Liver (tissue), 9 donors: ENCODE results near the gene PMM2. TPM values are rescaled to one million over a fixed set of nuclear protein-coding genes. Genes with fewer than 3 reads are reported as not detected.
A peak's percentile ranks its signal among the peaks of the same experiment; 100 is the strongest.

ENCODE experiments used
- DNase-seq: peaks from one replicate; pipeline ENCODE4 v3.0.0-alpha.2; 2017; ENCODE audit warnings: low spot score
- H3K27ac ChIP-seq, 2 donors: one replicate each; pipeline ENCODE4 v1.7.0; 2013; ENCODE audit warnings: inconsistent platforms in 2 of 2, low read length in 2 of 2, control low read depth in 1 of 2, low read depth in 1 of 2, mild to moderate bottlenecking in 1 of 2
- H3K27me3 ChIP-seq, 4 donors: one replicate each; pipeline versions ENCODE4 v1.6.1 to v1.7.0; 2013; ENCODE audit warnings: low read length in 3 of 4, inconsistent platforms in 1 of 4, mild to moderate bottlenecking in 1 of 4, moderate library complexity in 1 of 4; ENCODE audit not compliant: control insufficient read depth in 4 of 4, insufficient read depth in 4 of 4
- H3K36me3 ChIP-seq, 4 donors: one replicate each; pipeline versions ENCODE4 v1.6.1 to v1.7.0; 2013; ENCODE audit warnings: low read length in 3 of 4, mild to moderate bottlenecking in 3 of 4, low read depth in 1 of 4, moderate library complexity in 1 of 4; ENCODE audit not compliant: control insufficient read depth in 4 of 4, insufficient read depth in 3 of 4
- H3K4me1 ChIP-seq, 4 donors: one replicate each; pipeline versions ENCODE4 v1.6.1 to v1.7.0; 2013; ENCODE audit warnings: low read length in 3 of 4, mild to moderate bottlenecking in 3 of 4, moderate library complexity in 1 of 4; ENCODE audit not compliant: control insufficient read depth in 4 of 4, insufficient read depth in 4 of 4
- H3K4me3 ChIP-seq, 3 donors: one replicate each; pipeline versions ENCODE4 v1.6.1 to v1.7.0; 2013; ENCODE audit warnings: low read length in 3 of 3, control low read depth in 1 of 3, low read depth in 1 of 3, mild to moderate bottlenecking in 1 of 3
- H3K9ac ChIP-seq, 2 donors: one replicate each; pipeline ENCODE4 v1.7.0; 2013; ENCODE audit warnings: low read length in 2 of 2, mild to moderate bottlenecking in 2 of 2, moderate library complexity in 2 of 2, control low read depth in 1 of 2, low read depth in 1 of 2
- H3K9me3 ChIP-seq, 4 donors: one replicate each; pipeline versions ENCODE4 v1.6.1 to v1.7.0; 2013; ENCODE audit warnings: low read length in 3 of 4; ENCODE audit not compliant: control insufficient read depth in 4 of 4
- CTCF ChIP-seq: fragments of 150-350 bp; IDR thresholded peaks from 2 replicates; pipeline ENCODE4 v1.5.1; 2017; ENCODE audit warnings: improper control_type of control experiment, low read depth, low read length; ENCODE audit not compliant: missing input control
- EGR1 ChIP-seq, 2 donors: IDR thresholded peaks; 2 replicates each; pipeline ENCODE4 v1.6.1; 2016 to 2018; ENCODE audit warnings: antibody characterized with exemption in 2 of 2, low read depth in 2 of 2
- FOXA1 ChIP-seq: IDR thresholded peaks from 2 replicates; pipeline ENCODE4 v1.6.1; 2016; ENCODE audit warnings: antibody characterized with exemption
- FOXA2 ChIP-seq: IDR thresholded peaks from 2 replicates; pipeline ENCODE4 v1.6.1; 2016; ENCODE audit warnings: antibody characterized with exemption
- GABPA ChIP-seq, 2 donors: IDR thresholded peaks in 1 of 2; conservative IDR thresholded peaks in 1 of 2; 2 replicates each; pipeline ENCODE4 v1.6.1; 2016; ENCODE audit warnings: antibody characterized with exemption in 2 of 2, mild to moderate bottlenecking in 1 of 2, moderate library complexity in 1 of 2
- HNF4A ChIP-seq, 2 donors: conservative IDR thresholded peaks; 2 replicates each; pipeline ENCODE4 v1.6.1; 2016; ENCODE audit warnings: antibody characterized with exemption in 2 of 2, mild to moderate bottlenecking in 2 of 2
- HNF4G ChIP-seq: IDR thresholded peaks from 2 replicates; pipeline ENCODE4 v1.6.1; 2016; ENCODE audit warnings: antibody characterized with exemption
- JUND ChIP-seq, 2 donors: IDR thresholded peaks; 2 replicates each; pipeline ENCODE4 v1.6.1; 2016; ENCODE audit warnings: antibody characterized with exemption in 2 of 2
- NR2F2 ChIP-seq: IDR thresholded peaks from 2 replicates; pipeline ENCODE4 v1.6.1; 2016; ENCODE audit warnings: antibody characterized with exemption
- RAD21 ChIP-seq, 2 donors: IDR thresholded peaks; 2 replicates each; pipeline ENCODE4 v1.6.1; 2016; ENCODE audit warnings: antibody characterized with exemption in 2 of 2, mild to moderate bottlenecking in 2 of 2
- REST ChIP-seq: IDR thresholded peaks from 2 replicates; pipeline ENCODE4 v1.6.1; 2016; ENCODE audit warnings: antibody characterized with exemption, mild to moderate bottlenecking
- RXRA ChIP-seq, 2 donors: IDR thresholded peaks; 2 replicates each; pipeline ENCODE4 v1.6.1; 2017 to 2018; ENCODE audit warnings: antibody characterized with exemption in 2 of 2, mild to moderate bottlenecking in 1 of 2
- SP1 ChIP-seq: IDR thresholded peaks from 2 replicates; pipeline ENCODE4 v1.6.1; 2018; ENCODE audit warnings: antibody characterized with exemption, mild to moderate bottlenecking
- TAF1 ChIP-seq: conservative IDR thresholded peaks from 2 replicates; pipeline ENCODE4 v1.6.1; 2016; ENCODE audit warnings: antibody characterized with exemption, mild to moderate bottlenecking
- YY1 ChIP-seq: IDR thresholded peaks from 2 replicates; pipeline ENCODE4 v1.6.1; 2016; ENCODE audit warnings: antibody characterized with exemption, mild to moderate bottlenecking
- WGBS: extraction: QIAGEN DNeasy Blood & Tissue Kit; methylation state at CpG from one replicate; pipeline ENCODE4 v1.1.7; 2013; 5-methylcytosine and 5-hydroxymethylcytosine counted together
- polyA plus RNA-seq, 2 donors: library from polyadenylated mRNA; stranded (reverse) in 1 of 2; unstranded in 1 of 2; fragments of 200-250 nt in 1 of 2; fragments of >200 nt in 1 of 2; fragmentation: Nextera tagmentation in 1 of 2; extraction: Ambion mirVana in 1 of 2; gene quantifications; one replicate each; pipeline versions ENCODE4 v1.2.1 to v1.2.3, GENCODE V29; 2013 to 2015
- total RNA-seq, 2 donors: library from RNA; depleted of rRNA; stranded (reverse); fragments of >200 nt; gene quantifications; one replicate each; pipeline ENCODE4 v1.2.3, GENCODE V29; 2014
- donor health status: healthy.
- donor health status: healthy.
- donor health status: healthy.
- donor health status: healthy.
- donor health status: healthy.

Gene PMM2
- total and polyA plus RNA-seq, 4 donors, result 6.8 to 38.9 (median 30.0) TPM

- no peak for TF ChIP-seq REST
- no peak for TF ChIP-seq GABPA (IDR thresholded peaks at IDR 0.05 in 1 of 2, conservative IDR thresholded peaks at IDR 0.05 in 1 of 2)
- no peak for TF ChIP-seq FOXA2
- TF ChIP-seq RAD21 (IDR thresholded peaks at IDR 0.05), result no peak
- TF ChIP-seq HNF4A (conservative IDR thresholded peaks at IDR 0.05), result no peak
- TF ChIP-seq HNF4G, result no peak
- no peak for TF ChIP-seq JUND (IDR thresholded peaks at IDR 0.05)
- TF ChIP-seq TAF1, result no peak
- no peak for TF ChIP-seq FOXA1
- TF ChIP-seq YY1, result no peak
- TF ChIP-seq SP1, result no peak
- no peak for TF ChIP-seq RXRA (IDR thresholded peaks at IDR 0.05)
- no peak for TF ChIP-seq EGR1 (IDR thresholded peaks at IDR 0.05; ENCODE audit: low read depth in 2 of 2)
- TF ChIP-seq NR2F2, result no peak
- no peak for TF ChIP-seq CTCF
- H3K9me3 ChIP-seq, result no peaks in the 10 kb centered on the region
- 94% methylated on average over 9 of the region's 9 CpGs for WGBS
- no peak for DNase-seq
- H3K27me3 ChIP-seq, result no peaks in the 10 kb centered on the region
- H3K4me3 ChIP-seq, result no peak overlapping the region
- peaks cover 10 to 39% (median 21%) of the 10 kb centered on the region in 4 donors for H3K36me3 ChIP-seq
- no peak overlapping the region for H3K9ac ChIP-seq
- H3K27ac ChIP-seq, result no peak overlapping the region
- H3K4me1 ChIP-seq, result peaks cover 14 to 29% (median 20%) of the 10 kb centered on the region in 4 donors
Observed at GRCh38 chr16:8854298-8854948, 56.8 kb downstream of the PMM2 start.

GRCh38 chr16:8855051-8855786 lies 57.6 kb downstream of the PMM2 start:
- TF ChIP-seq RAD21 (IDR thresholded peaks at IDR 0.05), result peak; percentile 52 to 79
- TF ChIP-seq CTCF, result peak; percentile 33
- TF ChIP-seq HNF4G, result no peak
- 95% methylated on average over 11 of the region's 11 CpGs for WGBS
- no peak overlapping the region for H3K27ac ChIP-seq

More at GRCh38 chr16:8855051-8855786, 57.6 kb downstream of the PMM2 start:
- Histone ChIP-seq H3K27me3 (no peaks in the 10 kb centered on the region), H3K4me3 (no peak overlapping the region), H3K9me3 (no peaks in the 10 kb centered on the region), H3K4me1 (peaks cover 7 to 29% (median 19%) of the 10 kb centered on the region in 4 donors), H3K9ac (no peak overlapping the region), H3K36me3 (peaks cover 10 to 33% (median 19%) of the 10 kb centered on the region in 4 donors)
- no peak for DNase-seq
